Measurements from ENCODE around the gene IL9.

Gene IL9

GRCh38 chr5:135883026-135883425 is 12.6 kb downstream of the IL9 start:
- no peaks in the 10 kb centered on the region for H3K36me3 ChIP-seq (ENCODE audit: insufficient read depth, low read length)
- no peaks in the 10 kb centered on the region for H3K4me1 ChIP-seq (ENCODE audit: insufficient read depth, low read length, severe bottlenecking)
- H3K4me2 ChIP-seq (ENCODE audit: low read length), result no peak overlapping the region
- no peaks in the 10 kb centered on the region for H3K79me2 ChIP-seq (ENCODE audit: insufficient read depth, low read length)
- H4K20me1 ChIP-seq (ENCODE audit: insufficient read depth, low read length), result no peaks in the 10 kb centered on the region
- no peaks in the 10 kb centered on the region for H3K9me2 ChIP-seq (ENCODE audit: low read depth, low read length)
- no peak overlapping the region for H3K27ac ChIP-seq (ENCODE audit: low read depth, low read length, poor library complexity, severe bottlenecking)
- H3K9ac ChIP-seq (ENCODE audit: low read length), result no peak overlapping the region
- H3K4me3 ChIP-seq (ENCODE audit: low read depth, low read length, poor library complexity, severe bottlenecking), result no peak overlapping the region
- H3K9me3 ChIP-seq (ENCODE audit: low read length), result no peaks in the 10 kb centered on the region
- no peaks in the 10 kb centered on the region for H3F3A ChIP-seq (ENCODE audit: insufficient read depth, low read length)
- no peak overlapping the region for H2AFZ ChIP-seq (ENCODE audit: low read length)
- TF ChIP-seq EZH2 (IDR thresholded peaks at IDR 0.05; ENCODE audit: borderline replicate concordance, low read length) (no peak), CTCF (IDR thresholded peaks at IDR 0.05; ENCODE audit: low read length) (no peak)
- no peaks in the 10 kb centered on the region for H3K27me3 ChIP-seq (ENCODE audit: insufficient read depth, low read length)

GRCh38 chr5:135881819-135882218 is 13.8 kb downstream of the IL9 start:
- TF ChIP-seq EZH2 (IDR thresholded peaks at IDR 0.05; ENCODE audit: borderline replicate concordance, low read length) (no peak), CTCF (IDR thresholded peaks at IDR 0.05; ENCODE audit: low read length) (no peak)
- H3F3A ChIP-seq (ENCODE audit: insufficient read depth, low read length), result no peaks in the 10 kb centered on the region
- H2AFZ ChIP-seq (ENCODE audit: low read length), result no peak overlapping the region
- no peaks in the 10 kb centered on the region for H3K9me3 ChIP-seq (ENCODE audit: low read length)
- no peaks in the 10 kb centered on the region for H4K20me1 ChIP-seq (ENCODE audit: insufficient read depth, low read length)
- H3K36me3 ChIP-seq (ENCODE audit: insufficient read depth, low read length), result no peaks in the 10 kb centered on the region
- H3K9me2 ChIP-seq (ENCODE audit: low read depth, low read length), result no peaks in the 10 kb centered on the region
- no peaks in the 10 kb centered on the region for H3K27me3 ChIP-seq (ENCODE audit: insufficient read depth, low read length)
- no peak overlapping the region for H3K9ac ChIP-seq (ENCODE audit: low read length)
- no peaks in the 10 kb centered on the region for H3K4me1 ChIP-seq (ENCODE audit: insufficient read depth, low read length, severe bottlenecking)
- H3K79me2 ChIP-seq (ENCODE audit: insufficient read depth, low read length), result no peaks in the 10 kb centered on the region
- no peak overlapping the region for H3K4me2 ChIP-seq (ENCODE audit: low read length)
- H3K4me3 ChIP-seq (ENCODE audit: low read depth, low read length, poor library complexity, severe bottlenecking), result no peak overlapping the region
- H3K27ac ChIP-seq (ENCODE audit: low read depth, low read length, poor library complexity, severe bottlenecking), result no peak overlapping the region

- H2AFZ ChIP-seq (ENCODE audit: low read length), result no peak overlapping the region
- H3K4me3 ChIP-seq (ENCODE audit: low read depth, low read length, poor library complexity, severe bottlenecking), result no peak overlapping the region
- H3K79me2 ChIP-seq (ENCODE audit: insufficient read depth, low read length), result no peaks in the 10 kb centered on the region
- H3K36me3 ChIP-seq (ENCODE audit: insufficient read depth, low read length), result no peaks in the 10 kb centered on the region
- TF ChIP-seq CTCF (IDR thresholded peaks at IDR 0.05; ENCODE audit: low read length) (no peak), EZH2 (IDR thresholded peaks at IDR 0.05; ENCODE audit: borderline replicate concordance, low read length) (no peak)
- H3K9ac ChIP-seq (ENCODE audit: low read length), result no peak overlapping the region
- H3K9me2 ChIP-seq (ENCODE audit: low read depth, low read length), result no peaks in the 10 kb centered on the region
- H3K4me1 ChIP-seq (ENCODE audit: insufficient read depth, low read length, severe bottlenecking), result no peaks in the 10 kb centered on the region
- H3F3A ChIP-seq (ENCODE audit: insufficient read depth, low read length), result no peaks in the 10 kb centered on the region
- no peak overlapping the region for H3K27ac ChIP-seq (ENCODE audit: low read depth, low read length, poor library complexity, severe bottlenecking)
- no peak overlapping the region for H3K4me2 ChIP-seq (ENCODE audit: low read length)
- no peaks in the 10 kb centered on the region for H4K20me1 ChIP-seq (ENCODE audit: insufficient read depth, low read length)
- H3K27me3 ChIP-seq (ENCODE audit: insufficient read depth, low read length), result no peaks in the 10 kb centered on the region
- no peaks in the 10 kb centered on the region for H3K9me3 ChIP-seq (ENCODE audit: low read length)
These were observed 14.4 kb downstream of the IL9 start for GRCh38 chr5:135881244-135881643.

Measured in OCI-LY1 (cell line).